ENCODE results near the gene GPX3. TPM values are rescaled to one million over a fixed set of nuclear protein-coding genes. Genes with fewer than 3 reads are reported as not detected.
A peak's percentile ranks its signal among the peaks of the same experiment; 100 is the strongest.

The GPX3 gene
- total RNA-seq, 1 donor from 2014 or later, result 855 TPM

- ATAC-seq, result no peak
- no peak for DNase-seq
- Histone ChIP-seq H3K4me3 (no peak overlapping the region), H3K9me3 (no peaks in the 10 kb centered on the region), H3K36me3 (peaks cover 95% of the 10 kb centered on the region), H3K27me3 (ENCODE audit: low read depth) (no peaks in the 10 kb centered on the region), H3K27ac (no peak overlapping the region), H3K4me1 (peaks cover 45% of the 10 kb centered on the region)
- intact Hi-C loops (cut with DNase I), result no loop called here
- no peak for TF ChIP-seq CTCF (IDR thresholded peaks at IDR 0.05)
Observed at GRCh38 chr5:151033217-151033934, 13.0 kb downstream of the GPX3 start.

- no peaks in the 10 kb centered on the region for H3K9me3 ChIP-seq
- TF ChIP-seq CTCF (IDR thresholded peaks at IDR 0.05), result no peak
- peaks cover 95% of the 10 kb centered on the region for H3K36me3 ChIP-seq
- no peak overlapping the region for H3K4me3 ChIP-seq
- H3K27ac ChIP-seq, result no peak overlapping the region
- DNase-seq (no peak), ATAC-seq (no peak)
- no peaks in the 10 kb centered on the region for H3K27me3 ChIP-seq (ENCODE audit: low read depth)
- intact Hi-C loops (cut with DNase I), result no loop called here
- H3K4me1 ChIP-seq, result peaks cover 52% of the 10 kb centered on the region
Observed at GRCh38 chr5:151034422-151035379, 14.3 kb downstream of the GPX3 start.

GRCh38 chr5:151036556-151036955, 16.2 kb downstream of the GPX3 start:
- Histone ChIP-seq H3K4me1 (peaks cover 51% of the 10 kb centered on the region), H3K27me3 (ENCODE audit: low read depth) (no peaks in the 10 kb centered on the region), H3K4me3 (no peak overlapping the region), H3K27ac (peak overlapping the region; percentile 25), H3K36me3 (peaks cover 95% of the 10 kb centered on the region), H3K9me3 (no peaks in the 10 kb centered on the region)
- no peak for ATAC-seq
- TF ChIP-seq CTCF (IDR thresholded peaks at IDR 0.05), result no peak
- intact Hi-C loops (cut with DNase I), result no loop called here
- no peak for DNase-seq

- no peak for TF ChIP-seq CTCF (IDR thresholded peaks at IDR 0.05)
- Histone ChIP-seq H3K4me1 (peaks cover 60% of the 10 kb centered on the region), H3K9me3 (no peaks in the 10 kb centered on the region), H3K4me3 (no peak overlapping the region), H3K27me3 (ENCODE audit: low read depth) (no peaks in the 10 kb centered on the region), H3K27ac (peak overlapping the region; percentile 66), H3K36me3 (peaks cover 95% of the 10 kb centered on the region)
- DNase-seq, result no peak
- ATAC-seq, result peak; percentile 19 to 39
- intact Hi-C loops (cut with DNase I), result no loop called here
Observed at GRCh38 chr5:151037561-151038411, 17.4 kb downstream of the GPX3 start.

GRCh38 chr5:151038412-151038745, 18.0 kb downstream of the GPX3 start:
- H3K9me3 ChIP-seq, result no peaks in the 10 kb centered on the region
- ATAC-seq (no peak), DNase-seq (no peak)
- peaks cover 60% of the 10 kb centered on the region for H3K4me1 ChIP-seq
- no peak for TF ChIP-seq CTCF (IDR thresholded peaks at IDR 0.05)
- peaks cover 97% of the 10 kb centered on the region for H3K36me3 ChIP-seq
- H3K4me3 ChIP-seq, result no peak overlapping the region
- H3K27ac ChIP-seq, result peak overlapping the region; percentile 66
- H3K27me3 ChIP-seq (ENCODE audit: low read depth), result no peaks in the 10 kb centered on the region
- intact Hi-C loops (cut with DNase I), result no loop called here
